Psoas muscle (tissue), 8 donors: ENCODE results near the gene TRPM7. TPM values are rescaled to one million over a fixed set of nuclear protein-coding genes. Genes with fewer than 3 reads are reported as not detected.

Experiments used
- ATAC-seq, 4 donors: fragments of 200-7000 bp; cut with Tn5 transposase; one replicate each; pipeline ENCODE4 v1.9.1; 2020; ENCODE audit warnings: moderate library complexity in 3 of 4, mild to moderate bottlenecking in 2 of 4
- DNase-seq, 2 donors: peaks; one replicate each; pipeline ENCODE4 v3.0.0-alpha.2; 2020
- H3K27ac ChIP-seq: fragments of 200-600 bp; one replicate; pipeline ENCODE4 v1.8.0; 2022
- H3K27me3 ChIP-seq, 3 donors: fragments of 200-600 bp in 1 of 3; one replicate each; pipeline versions ENCODE4 v1.6.1 to v1.8.0; 2013 to 2022; ENCODE audit warnings: low read length in 2 of 3, mild to moderate bottlenecking in 2 of 3, moderate library complexity in 1 of 3; ENCODE audit not compliant: insufficient read depth in 3 of 3
- H3K36me3 ChIP-seq, 2 donors: fragments of 200-600 bp in 1 of 2; one replicate each; pipeline versions ENCODE4 v1.6.1 to v1.8.0; 2013 to 2022; ENCODE audit warnings: low read depth in 1 of 2, mild to moderate bottlenecking in 1 of 2, moderate library complexity in 1 of 2; ENCODE audit not compliant: insufficient read depth in 1 of 2
- H3K4me1 ChIP-seq: fragments of 200-600 bp; one replicate; pipeline ENCODE4 v1.8.0; 2022
- H3K4me3 ChIP-seq: fragments of 200-600 bp; one replicate; pipeline ENCODE4 v1.8.0; 2022; ENCODE audit warnings: mild to moderate bottlenecking
- H3K9me3 ChIP-seq: fragments of 200-600 bp; one replicate; pipeline ENCODE4 v1.8.0; 2022
- CTCF ChIP-seq: fragments of 200-600 bp; IDR thresholded peaks from one replicate; pipeline ENCODE4 v1.8.0; 2022; ENCODE audit warnings: antibody characterized with exemption
- whole genome bisulfite sequencing, 3 donors: extraction: QIAGEN DNeasy Blood & Tissue Kit; methylation state at CpG; one replicate each; pipeline versions ENCODE4 v1.1.6 to v1.1.7; 2013; 5-methylcytosine and 5-hydroxymethylcytosine counted together
- intact Hi-C, 2 donors: fragments of 100-400 bp; cut with DNase I; formaldehyde crosslinking; loops; one replicate each; pipeline versions ENCODE4 v1.11.0 to v1.14.2; 2022
- polyA plus RNA-seq, 3 donors: library from polyadenylated mRNA; stranded (reverse); fragments of 200-250 nt; gene quantifications; one replicate each; pipeline ENCODE4 v1.2.3, GENCODE V29; 2013
- total RNA-seq, 4 donors: library from RNA; stranded (reverse); fragmentation: NEBNext Ultra II Directional in 2 of 4; extraction: Animal tissue kit (Norgen Biotek cat#: 25700) in 2 of 4; gene quantifications; one replicate each; pipeline versions ENCODE4 v1.2.1 to v1.2.4, GENCODE V29; 2021 to 2023
- donor health status: healthy with polysubstance abuse.
- donor health status: DM: no; HTN: no; CAD: no; lungs with moderate emphysema.
- donor health status: Bipolar disorder and iron deficiency.
- donor health status: healthy.
- donor health status: DM: yes; HTN: yes; CAD: no.
- donor health status: DM: no; HTN: no; CAD: no.
- donor health status: DM: no; HTN: no; CAD: no.
- donor health status: DM: yes; HTN: yes; CAD: no.

Gene TRPM7
- total and polyA plus RNA-seq, 7 donors, result 4.2 to 11.4 (median 9.3) TPM

DNA sequence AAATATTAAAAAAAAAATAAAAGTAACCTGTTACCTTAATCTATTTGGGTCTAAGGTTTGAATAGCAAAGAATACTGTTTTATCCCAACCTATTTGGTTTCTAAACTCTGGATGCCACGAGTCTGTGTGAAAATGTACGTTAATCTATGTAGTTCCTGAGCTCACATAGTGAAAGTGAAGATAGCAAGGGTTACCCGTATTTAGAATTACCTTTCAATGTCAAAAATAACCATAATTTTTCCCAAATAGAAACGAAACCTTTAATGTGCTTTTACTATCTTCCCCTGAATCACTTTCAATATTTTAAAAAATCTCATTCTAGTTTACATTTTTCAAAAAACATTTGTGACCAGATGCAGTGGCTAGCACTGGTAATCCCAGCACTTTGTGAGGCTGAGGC lies 134.4 kb downstream of the TRPM7 start:
- no peak overlapping the region for H3K4me3 ChIP-seq
- WGBS, 3 donors, result 88 to 90% (median 89%) methylated on average over 4 of the region's 4 CpGs
- H3K27me3 ChIP-seq, result peaks cover 0 to 1% (median 0%) of the 10 kb centered on the region in 3 donors
- no peaks in the 10 kb centered on the region for H3K4me1 ChIP-seq
- no peak overlapping the region for H3K27ac ChIP-seq
- H3K36me3 ChIP-seq, result peaks cover 0 to 2% of the 10 kb centered on the region in 2 donors
- H3K9me3 ChIP-seq, result no peaks in the 10 kb centered on the region
- no peak for DNase-seq
- intact Hi-C loops, result no loop called here
- ATAC-seq, result no peak
- no peak for TF ChIP-seq CTCF

DNA sequence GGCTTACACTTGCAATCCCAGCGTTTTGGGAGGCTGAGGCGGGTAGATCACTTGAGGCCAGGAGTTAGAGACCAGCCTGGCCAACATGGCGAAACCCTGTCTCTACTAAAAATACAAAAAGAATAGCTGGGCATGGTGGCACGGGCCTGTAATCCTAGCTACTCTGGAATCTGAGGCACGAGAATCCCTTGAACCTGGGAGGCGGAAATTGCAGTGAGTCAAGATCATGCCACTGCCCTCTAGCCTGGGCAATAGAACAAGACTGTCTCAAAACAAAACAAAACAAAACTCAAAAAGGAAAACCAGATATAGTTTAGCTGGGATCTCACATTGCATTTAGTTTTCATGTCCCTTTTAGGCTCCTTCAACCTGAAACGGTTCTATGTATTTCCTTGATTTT lies 137.3 kb downstream of the TRPM7 start:
- WGBS, 3 donors, result 69 to 76% (median 73%) methylated on average over 7 of the region's 7 CpGs
- DNase-seq (no peak), ATAC-seq (no peak)
- H3K27me3 ChIP-seq, result peaks cover 0 to 1% (median 0%) of the 10 kb centered on the region in 3 donors
- no peaks in the 10 kb centered on the region for H3K9me3 ChIP-seq
- intact Hi-C loops, result no loop called here
- H3K36me3 ChIP-seq, result no peaks in the 10 kb centered on the region
- H3K4me1 ChIP-seq, result no peaks in the 10 kb centered on the region
- no peak for TF ChIP-seq CTCF
- no peak overlapping the region for H3K4me3 ChIP-seq
- no peak overlapping the region for H3K27ac ChIP-seq

DNA sequence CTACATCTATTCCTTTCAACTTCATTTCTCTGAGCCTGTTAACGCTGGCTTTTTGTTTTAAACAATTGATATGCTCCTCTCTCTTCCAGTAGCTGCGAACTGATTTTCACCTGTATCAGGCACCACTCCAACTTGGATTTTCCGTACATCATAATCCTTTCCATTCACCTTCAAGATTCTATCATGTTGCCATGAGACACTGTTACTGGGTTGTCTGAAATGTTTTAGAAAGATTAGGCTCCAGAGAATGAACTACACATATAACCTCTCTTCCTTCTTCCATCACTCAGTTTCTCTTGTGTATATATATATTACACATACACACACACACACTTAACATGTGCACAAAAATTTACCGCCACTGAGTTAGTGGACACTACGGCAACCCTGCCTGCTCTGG lies 140.0 kb downstream of the TRPM7 start, which contains the start of gene USP50:
Gene USP50, minus strand, starts transcription at position 101 of the 400 bp plus-strand sequence. CDS start 141 bp downstream, outside the sequence.
- Histone ChIP-seq H3K36me3 (no peaks in the 10 kb centered on the region), H3K4me3 (no peak within 1 kb of the TSS), H3K4me1 (no peaks in the 10 kb centered on the region), H3K27me3 (peaks cover 0 to 1% (median 0%) of the 10 kb centered on the region in 3 donors), H3K27ac (no peak within 1 kb of the TSS), H3K9me3 (no peaks in the 10 kb centered on the region)
- ATAC-seq (no peak), DNase-seq (no peak)
- WGBS, 3 donors, result 84 to 91% (median 88%) methylated on average over 5 of the region's 5 CpGs
- intact Hi-C loops, result no loop called here
- TF ChIP-seq CTCF, result no peak

- Histone ChIP-seq H3K4me1 (no peaks in the 10 kb centered on the region), H3K27me3 (peaks cover 0 to 4% (median 0%) of the 10 kb centered on the region in 3 donors), H3K4me3 (no peak overlapping the region), H3K9me3 (no peaks in the 10 kb centered on the region), H3K27ac (no peak overlapping the region), H3K36me3 (no peaks in the 10 kb centered on the region)
- 64 to 67% (median 66%) methylated on average over 5 of the region's 5 CpGs for WGBS, 3 donors
- no peak for DNase-seq
- no peak for TF ChIP-seq CTCF
- intact Hi-C loops, result no loop called here
- ATAC-seq, result no peak
Observed at GRCh38 chr15:50544368-50544767, 142.2 kb downstream of the TRPM7 start.

DNA sequence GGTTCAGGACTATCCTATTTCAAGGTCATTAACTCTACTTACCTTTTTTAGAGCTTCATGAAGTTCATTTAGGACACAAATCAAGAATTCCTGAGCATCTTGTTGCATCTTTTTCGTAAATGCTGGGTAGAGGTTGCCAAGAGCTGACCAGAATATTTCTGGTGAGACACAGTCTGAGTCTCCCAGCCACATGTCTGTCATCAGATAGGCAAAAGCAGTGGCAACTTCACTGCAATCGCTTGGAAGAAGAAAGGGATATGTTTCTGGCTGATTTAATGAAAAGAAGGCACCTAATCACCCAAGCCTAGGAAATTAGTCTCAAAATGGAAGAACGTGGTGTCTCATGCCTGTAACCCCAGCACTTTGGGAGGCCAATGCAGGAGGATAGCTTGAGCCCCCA lies 143.0 kb downstream of the TRPM7 start:
- no peak for TF ChIP-seq CTCF

More for the DNA sequence above, 143.0 kb downstream of the TRPM7 start:
- WGBS, 3 donors, result 67 to 81% (median 68%) methylated on average over 3 of the region's 3 CpGs
- no peak for DNase-seq
- H3K9me3 ChIP-seq, result no peaks in the 10 kb centered on the region
- intact Hi-C loops, result no loop called here
- H3K4me3 ChIP-seq, result no peak overlapping the region
- H3K4me1 ChIP-seq, result no peaks in the 10 kb centered on the region
- ATAC-seq, result peak in 1 of 4 donors; percentile 55
- no peak overlapping the region for H3K27ac ChIP-seq
- no peaks in the 10 kb centered on the region for H3K36me3 ChIP-seq
- peaks cover 0 to 4% (median 0%) of the 10 kb centered on the region in 3 donors for H3K27me3 ChIP-seq
